ENCODE results near the gene CRYGA.
"Not testable (repeated sequence)": the region's sequence is repeated elsewhere in the genome, so short reads cannot be mapped to it uniquely, and the experiment has no call there.

Gene CRYGA

GRCh38 chr2:208125251-208125650, 38.1 kb downstream of the CRYGA start:
- DNase-seq: no peak

DNA sequence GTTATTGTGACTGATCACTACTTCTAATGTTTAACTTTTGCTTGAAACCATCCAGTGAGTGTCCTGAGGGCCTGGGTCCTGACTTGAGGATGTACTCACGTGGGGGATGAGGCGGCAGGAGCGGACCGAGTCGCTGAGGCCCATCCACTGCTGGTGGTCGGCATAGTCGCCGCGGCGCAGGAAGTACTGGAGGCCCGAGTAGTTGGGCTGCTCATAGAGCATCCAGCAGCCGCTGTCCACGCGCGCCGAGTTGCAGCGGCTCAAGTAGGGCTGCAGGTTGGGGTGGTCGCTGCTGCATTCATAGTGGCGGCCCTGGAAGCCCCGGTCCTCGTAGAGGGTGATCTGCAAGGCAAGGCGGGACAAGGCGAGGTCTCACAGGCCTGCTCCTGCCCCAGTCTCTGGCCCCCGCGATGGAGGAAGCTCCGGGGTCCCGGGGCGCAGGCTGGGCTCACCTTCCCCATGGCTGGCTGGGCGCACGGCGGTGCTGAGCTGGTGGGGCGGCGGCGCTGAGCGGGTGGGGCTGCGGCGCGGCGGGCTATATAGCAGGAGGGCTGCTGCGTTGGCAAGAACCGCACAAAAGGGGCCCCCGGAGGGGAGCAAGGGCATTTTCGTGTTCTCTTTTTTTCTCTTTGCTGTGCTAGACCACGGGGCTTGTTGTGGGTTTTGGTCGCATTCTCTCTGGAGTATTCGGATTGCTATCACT, 39.2 kb downstream of the CRYGA start, which contains the start of gene CRYGD:
Gene CRYGD, minus strand, starts transcription at position 512 of the 703 bp plus-strand sequence. Its CDS starts 51 bp downstream, at position 461.
- not testable (repeated sequence) for DNase-seq

- no peak for DNase-seq
Observed at GRCh38 chr2:208122248-208122647, 41.1 kb downstream of the CRYGA start.

DNA sequence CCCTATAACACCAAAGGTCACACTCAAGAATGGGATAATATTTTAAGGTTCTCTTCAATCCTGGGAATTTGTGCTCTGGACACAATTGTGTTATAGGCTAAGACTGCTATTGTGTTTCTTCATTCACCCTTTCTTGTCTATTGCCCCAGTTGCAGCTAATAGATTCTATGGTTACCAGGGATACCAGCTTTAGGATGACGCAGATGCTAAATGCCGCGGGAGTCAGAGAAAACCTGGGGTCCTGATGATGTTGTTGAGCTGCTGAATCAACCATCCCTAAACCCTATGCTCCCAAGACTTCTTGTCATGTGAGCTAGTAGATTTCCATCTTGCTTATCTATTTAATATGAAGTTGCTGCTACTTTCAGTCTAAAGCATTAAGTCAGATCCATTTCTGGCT, 44.5 kb downstream of the CRYGA start:
- no peak for DNase-seq

GRCh38 chr2:208117390-208117789, 46.0 kb downstream of the CRYGA start:
- not testable (repeated sequence) for DNase-seq

- DNase-seq: no peak
Observed at GRCh38 chr2:208112969-208113368, 50.4 kb downstream of the CRYGA start.

- DNase-seq: not testable (repeated sequence)
Observed at GRCh38 chr2:208112273-208112745, 51.1 kb downstream of the CRYGA start.
